ENCODE data around the gene GNG4.
A peak's percentile ranks its signal among the peaks of the same experiment; 100 is the strongest.

Gene GNG4

GRCh38 chr1:235649368-235650163, at the start of gene GNG4:
Gene GNG4, minus strand, starts transcription at chr1:235649784. Its CDS starts 65,946 bp downstream, at chr1:235583838.
- DNase-seq (ENCODE audit: low read depth in 2 of 2) = no peak

DNA sequence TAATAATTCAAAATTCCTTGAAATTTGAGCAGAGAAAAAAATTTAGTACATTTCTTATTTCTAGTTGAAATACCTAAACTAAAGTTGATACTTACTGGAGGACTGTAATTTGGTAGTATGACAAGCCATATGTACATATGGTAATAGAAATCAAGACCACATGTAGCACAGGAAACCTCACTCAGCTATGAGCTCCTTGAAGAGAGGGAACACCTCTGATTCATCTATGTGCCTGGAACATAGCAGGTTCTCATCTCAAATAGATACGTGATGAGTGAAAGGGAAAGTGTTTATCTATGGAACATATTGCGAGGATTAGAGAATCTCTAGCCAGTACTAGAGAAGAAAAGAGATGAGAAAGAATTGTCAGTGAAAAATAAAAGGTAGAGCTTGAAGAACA, 47.9 kb upstream of the GNG4 start:
- DNase-seq (ENCODE audit: low read depth in 2 of 2) = peak; percentile 50 to 53

DNA sequence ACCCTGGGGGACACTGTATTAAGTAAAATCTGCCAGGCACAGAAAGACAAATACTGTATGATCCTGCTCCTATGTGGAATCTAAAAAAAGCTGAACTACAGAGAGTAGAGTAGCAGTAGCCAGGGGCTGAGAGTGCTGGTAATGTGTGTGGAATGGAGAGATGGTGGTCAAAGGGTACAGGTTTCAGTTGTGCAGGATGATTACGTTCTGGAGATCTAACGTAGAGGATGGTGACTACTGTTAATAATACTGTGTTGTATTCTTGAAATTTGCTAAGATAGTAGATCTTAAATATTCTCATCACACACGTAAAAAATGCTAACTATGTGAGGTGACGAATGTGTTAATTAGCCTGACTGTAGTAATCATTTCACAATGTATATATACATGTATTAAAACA, 39.8 kb upstream of the GNG4 start:
- no peak for DNase-seq (ENCODE audit: low read depth in 2 of 2)

DNA sequence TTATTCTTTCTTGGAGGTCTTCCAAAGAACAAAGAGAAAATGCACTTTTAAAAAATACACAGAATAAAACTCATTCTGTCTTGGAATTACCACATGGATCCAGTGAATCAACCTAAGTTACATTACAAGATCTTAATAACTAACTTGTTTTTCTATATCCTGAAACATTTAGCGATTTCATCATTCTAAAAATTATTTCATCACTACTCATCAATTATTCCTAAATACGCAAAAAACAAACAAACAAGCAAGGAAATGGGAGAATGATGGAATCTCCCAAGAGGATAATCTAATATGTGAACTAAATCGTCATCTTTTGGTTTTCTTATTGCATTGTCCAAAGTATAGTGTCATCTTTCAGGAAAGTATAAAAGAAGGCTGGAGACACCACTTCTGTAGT, 38.5 kb upstream of the GNG4 start:
- DNase-seq (ENCODE audit: low read depth in 2 of 2) = no peak

DNA sequence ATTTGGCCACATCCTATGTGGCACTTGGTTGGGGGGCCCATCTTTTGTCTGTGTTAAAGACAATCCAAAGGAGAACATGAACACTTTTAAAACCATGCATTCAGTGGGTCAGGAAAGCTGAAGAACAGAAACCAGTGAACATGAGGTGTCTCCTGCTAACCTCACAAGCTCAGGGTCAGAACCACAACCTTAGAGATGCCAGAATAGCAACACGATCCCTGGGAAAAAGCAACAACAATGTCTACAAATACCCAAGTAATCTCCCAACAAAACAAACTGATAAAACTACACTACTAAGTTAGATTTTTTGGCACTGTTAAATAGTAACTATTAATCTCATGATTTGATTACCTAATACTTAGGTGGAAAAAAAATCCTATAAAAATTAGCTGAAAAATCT, 34.1 kb upstream of the GNG4 start:
- DNase-seq (ENCODE audit: low read depth in 2 of 2) = no peak

DNA sequence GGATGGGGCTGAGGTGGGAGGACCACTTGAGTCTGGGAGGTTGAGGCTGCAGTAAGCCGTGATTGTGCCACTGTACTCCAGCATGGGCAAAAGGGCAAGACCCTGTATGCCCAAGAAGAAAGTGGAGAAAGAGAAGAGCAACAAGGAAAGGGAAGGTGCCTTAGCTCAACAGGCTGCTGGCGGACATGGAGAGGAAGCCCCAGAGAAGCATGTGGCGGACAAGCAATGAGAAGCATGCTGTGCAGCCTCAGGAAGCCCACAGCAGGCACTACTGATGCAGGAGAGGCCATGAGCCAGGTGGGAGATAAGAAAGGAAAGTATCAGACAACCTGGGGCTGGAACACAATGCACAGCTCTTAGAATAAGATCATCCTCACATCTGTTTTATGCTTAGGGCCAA, 32.6 kb upstream of the GNG4 start:
- no peak for DNase-seq (ENCODE audit: low read depth in 2 of 2)

GRCh38 chr1:235679644-235680043, 30.1 kb upstream of the GNG4 start:
- DNase-seq (ENCODE audit: low read depth in 2 of 2) = no peak

DNA sequence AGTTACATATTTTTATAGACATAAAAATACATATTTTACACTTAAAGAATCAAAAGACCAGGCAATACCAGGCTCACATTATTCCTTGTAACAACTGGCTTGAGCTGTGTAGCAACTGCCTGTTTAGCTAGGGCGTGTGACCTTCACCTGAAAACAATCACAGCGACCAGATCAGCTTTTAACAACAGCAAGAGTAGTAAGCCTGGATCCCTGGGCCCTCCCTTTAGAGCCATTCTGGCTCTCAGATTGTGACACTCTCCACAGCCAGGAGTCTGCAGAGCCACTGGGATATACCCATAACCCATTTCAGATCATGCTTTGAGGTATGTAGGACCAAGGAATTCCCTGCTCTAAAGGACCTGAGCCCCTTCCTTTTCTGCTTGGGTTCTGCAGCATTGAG, 29.4 kb upstream of the GNG4 start:
- no peak for DNase-seq (ENCODE audit: low read depth in 2 of 2)

GRCh38 chr1:235675152-235675890, 25.7 kb upstream of the GNG4 start:
- DNase-seq (ENCODE audit: low read depth in 2 of 2) = no peak

GRCh38 chr1:235673981-235674380, 24.4 kb upstream of the GNG4 start:
- DNase-seq (ENCODE audit: low read depth in 2 of 2) = no peak

DNA sequence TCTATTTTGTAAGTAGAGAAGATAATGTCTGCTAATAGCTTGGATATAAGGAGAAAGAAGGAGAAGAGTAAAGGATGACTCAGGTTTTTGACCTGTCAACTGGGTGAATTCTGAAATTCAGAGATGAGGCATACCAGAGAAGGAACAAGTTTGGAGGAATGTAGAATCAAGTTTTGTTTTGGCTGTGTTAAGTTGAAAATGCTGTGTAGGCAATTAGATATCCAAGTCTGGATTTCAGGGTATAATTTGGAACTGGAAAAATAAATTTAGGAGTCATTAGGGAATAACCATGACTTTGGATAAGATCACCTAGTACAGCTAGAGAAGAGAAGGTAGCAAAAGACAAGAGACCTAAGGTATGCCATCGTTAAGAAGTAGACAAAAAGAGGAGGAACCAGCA, 22.4 kb upstream of the GNG4 start:
- no peak for DNase-seq (ENCODE audit: low read depth in 2 of 2)

GRCh38 chr1:235670157-235670776, 20.7 kb upstream of the GNG4 start:
- no peak for DNase-seq (ENCODE audit: low read depth in 2 of 2)

GRCh38 chr1:235669277-235669676, 19.7 kb upstream of the GNG4 start:
- no peak for DNase-seq (ENCODE audit: low read depth in 2 of 2)

GRCh38 chr1:235663628-235664027, 14.0 kb upstream of the GNG4 start:
- DNase-seq (ENCODE audit: low read depth in 2 of 2) = no peak

- no peak for DNase-seq (ENCODE audit: low read depth in 2 of 2)
These were observed 12.0 kb upstream of the GNG4 start for GRCh38 chr1:235661568-235661967.

GRCh38 chr1:235659186-235659771, 9.7 kb upstream of the GNG4 start:
- no peak for DNase-seq (ENCODE audit: low read depth in 2 of 2)

GRCh38 chr1:235657747-235658526, 8.4 kb upstream of the GNG4 start:
- no peak for DNase-seq (ENCODE audit: low read depth in 2 of 2)

- no peak for DNase-seq (ENCODE audit: low read depth in 2 of 2)
These were observed 7.7 kb upstream of the GNG4 start for GRCh38 chr1:235657269-235657668.

- DNase-seq (ENCODE audit: low read depth in 2 of 2) = no peak
These were observed 2.8 kb upstream of the GNG4 start for GRCh38 chr1:235652364-235652763.

- no peak for DNase-seq (ENCODE audit: low read depth in 2 of 2)
These were observed 1.7 kb upstream of the GNG4 start for GRCh38 chr1:235651170-235651806.
